MCF 10A (cell line): ENCODE measurements around the gene TGM4. TPM values are rescaled to one million over a fixed set of nuclear protein-coding genes. Genes with fewer than 3 reads are reported as not detected.

ENCODE experiments used
- BruUV-seq: library from RNA; stranded (reverse); fragments of 400-500 nt; replicated peaks from 2 replicates; lab custom pipeline; 2021; lab: Mats Ljungman, UMichigan
- CTCF ChIA-PET: fragments of 300-600 bp; sonication (Branson Sonifier 250); formaldehyde crosslinking; extraction: SDS; loops from one replicate; lab custom pipeline; 2021; ENCODE audit warnings: antibody characterized with exemption, inconsistent platforms; lab: Yijun Ruan, JAX
- POLR2A ChIA-PET: fragments of 300-600, 350-650 bp; sonication (Branson Sonifier 250); formaldehyde crosslinking; extraction: SDS; loops from one replicate; lab custom pipeline; 2020; ENCODE audit warnings: antibody characterized with exemption, inconsistent platforms; lab: Yijun Ruan, JAX
- DNase-seq: peaks from one replicate; pipeline ENCODE4 v3.0.0-alpha.2; 2018; ENCODE audit not compliant: unreplicated experiment
- H3K27ac Mint-ChIP-seq: one replicate; pipeline ENCODE4 v1.8.0; 2022; ENCODE audit warnings: mild to moderate bottlenecking, low read depth, mixed read lengths; ENCODE audit not compliant: unreplicated experiment
- H3K27me3 Mint-ChIP-seq: one replicate; pipeline ENCODE4 v1.8.0; 2022; ENCODE audit warnings: mixed read lengths; ENCODE audit not compliant: insufficient read depth, unreplicated experiment
- H3K36me3 Mint-ChIP-seq: one replicate; pipeline ENCODE4 v1.8.0; 2022; ENCODE audit warnings: mild to moderate bottlenecking, moderate library complexity, mixed read lengths; ENCODE audit not compliant: insufficient read depth, unreplicated experiment
- H3K4me1 Mint-ChIP-seq: one replicate; pipeline ENCODE4 v1.8.0; 2022; ENCODE audit warnings: mixed read lengths; ENCODE audit not compliant: insufficient read depth, unreplicated experiment
- H3K4me3 Mint-ChIP-seq: one replicate; pipeline ENCODE4 v1.8.0; 2022; ENCODE audit warnings: mild to moderate bottlenecking, moderate library complexity, mixed read lengths; ENCODE audit not compliant: unreplicated experiment
- H3K9me3 Mint-ChIP-seq: one replicate; pipeline ENCODE4 v1.8.0; 2022; ENCODE audit warnings: mixed read lengths; ENCODE audit not compliant: unreplicated experiment
- intact Hi-C: fragments of 100-400 bp; cut with micrococcal nuclease; formaldehyde crosslinking; loops from 2 replicates; pipeline ENCODE4 v1.14.1; 2022
- total RNA-seq: library from RNA; stranded (reverse); gene quantifications from 2 replicates; pipeline ENCODE4 v1.2.3, GENCODE V29; 2022
- TF ChIP-seq, protein P1 (sequence below): fragments of 200-600 bp; IDR thresholded peaks from one replicate; pipeline ENCODE4 v1.8.0; 2022; ENCODE audit warnings: antibody characterized with exemption, mild to moderate bottlenecking; ENCODE audit not compliant: unreplicated experiment

The TGM4 gene
- total RNA-seq, 1 experiment from 2014 or later = 2.5 TPM

DNA sequence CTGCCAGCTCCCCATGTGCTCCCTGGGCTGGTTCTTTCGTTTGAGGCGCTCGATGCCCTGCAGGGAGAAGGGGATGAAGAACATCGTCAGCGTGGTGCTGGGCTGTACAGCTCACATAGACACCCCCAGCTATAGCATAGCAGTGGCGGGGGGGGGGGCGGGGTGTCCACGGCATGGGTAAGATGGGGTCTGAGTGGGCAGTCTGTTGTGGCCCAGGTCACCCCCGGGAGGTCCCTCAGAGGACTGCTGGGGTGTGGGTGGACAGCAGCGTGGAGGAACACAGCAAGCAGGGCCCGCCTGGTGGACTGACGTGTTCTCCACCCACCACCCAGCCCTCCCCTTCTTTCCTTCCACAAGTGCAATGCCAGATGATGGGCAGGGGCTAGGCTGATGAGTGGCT lies 43.7 kb downstream of the TGM4 start:
- H3K36me3 Mint-ChIP-seq = peaks cover 33% of the 10 kb centered on the region
- H3K27me3 Mint-ChIP-seq = no peaks in the 10 kb centered on the region
- no peak for DNase-seq
- TF ChIP-seq, protein P1, sequence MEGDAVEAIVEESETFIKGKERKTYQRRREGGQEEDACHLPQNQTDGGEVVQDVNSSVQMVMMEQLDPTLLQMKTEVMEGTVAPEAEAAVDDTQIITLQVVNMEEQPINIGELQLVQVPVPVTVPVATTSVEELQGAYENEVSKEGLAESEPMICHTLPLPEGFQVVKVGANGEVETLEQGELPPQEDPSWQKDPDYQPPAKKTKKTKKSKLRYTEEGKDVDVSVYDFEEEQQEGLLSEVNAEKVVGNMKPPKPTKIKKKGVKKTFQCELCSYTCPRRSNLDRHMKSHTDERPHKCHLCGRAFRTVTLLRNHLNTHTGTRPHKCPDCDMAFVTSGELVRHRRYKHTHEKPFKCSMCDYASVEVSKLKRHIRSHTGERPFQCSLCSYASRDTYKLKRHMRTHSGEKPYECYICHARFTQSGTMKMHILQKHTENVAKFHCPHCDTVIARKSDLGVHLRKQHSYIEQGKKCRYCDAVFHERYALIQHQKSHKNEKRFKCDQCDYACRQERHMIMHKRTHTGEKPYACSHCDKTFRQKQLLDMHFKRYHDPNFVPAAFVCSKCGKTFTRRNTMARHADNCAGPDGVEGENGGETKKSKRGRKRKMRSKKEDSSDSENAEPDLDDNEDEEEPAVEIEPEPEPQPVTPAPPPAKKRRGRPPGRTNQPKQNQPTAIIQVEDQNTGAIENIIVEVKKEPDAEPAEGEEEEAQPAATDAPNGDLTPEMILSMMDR = no peak
- intact Hi-C loops = no loop called here
- CTCF ChIA-PET = interaction anchor here (0.6 kb wide), 1 partner anchor 405 kb away, joined by 3 read pairs; no protein-coding TSS in a partner anchor
- BruUV-seq = no TSS peak
- H3K4me3 Mint-ChIP-seq = no peak overlapping the region
- POLR2A ChIA-PET = interaction anchor here (0.6 to 0.7 kb wide), 2 partner anchors 32 to 93 kb away, joined by 3 read pairs; no protein-coding TSS in a partner anchor
- no peaks in the 10 kb centered on the region for H3K9me3 Mint-ChIP-seq
- H3K27ac Mint-ChIP-seq = peak overlapping the region; percentile 57
- H3K4me1 Mint-ChIP-seq = peaks cover 15% of the 10 kb centered on the region

DNA sequence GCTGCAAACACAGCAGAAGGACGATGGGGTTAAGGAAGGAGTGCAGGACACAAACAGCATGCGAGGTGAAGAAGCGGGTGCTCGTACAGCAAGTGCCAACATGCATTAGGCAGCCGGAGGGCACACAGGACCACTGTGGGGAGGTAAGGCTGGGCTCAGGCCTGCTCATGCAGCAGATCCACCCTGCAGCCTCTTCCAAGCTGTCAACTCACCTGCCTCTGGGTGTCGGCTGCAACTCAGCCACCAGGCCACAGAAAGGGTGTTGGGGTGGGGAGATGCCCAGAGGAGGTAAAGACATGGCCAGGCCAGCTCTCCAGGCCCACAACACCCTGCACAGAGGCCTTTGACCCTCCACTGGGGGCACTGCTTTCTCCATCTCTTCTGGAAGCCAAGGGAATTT lies 44.2 kb downstream of the TGM4 start:
- Mint-ChIP-seq H3K4me3 (no peak overlapping the region), H3K27ac (no peak overlapping the region), H3K4me1 (peaks cover 10% of the 10 kb centered on the region), H3K27me3 (no peaks in the 10 kb centered on the region), H3K36me3 (peaks cover 32% of the 10 kb centered on the region), H3K9me3 (no peaks in the 10 kb centered on the region)
- TF ChIP-seq, protein P1 = no peak
- intact Hi-C loops = no loop called here
- no TSS peak for BruUV-seq
- POLR2A ChIA-PET = interaction anchor here (0.7 kb wide), 1 partner anchor 31 kb away, joined by 3 read pairs; no protein-coding TSS in a partner anchor
- DNase-seq = no peak
- CTCF ChIA-PET = interaction anchor here (0.6 kb wide), 1 partner anchor 405 kb away, joined by 3 read pairs; no protein-coding TSS in a partner anchor

DNA sequence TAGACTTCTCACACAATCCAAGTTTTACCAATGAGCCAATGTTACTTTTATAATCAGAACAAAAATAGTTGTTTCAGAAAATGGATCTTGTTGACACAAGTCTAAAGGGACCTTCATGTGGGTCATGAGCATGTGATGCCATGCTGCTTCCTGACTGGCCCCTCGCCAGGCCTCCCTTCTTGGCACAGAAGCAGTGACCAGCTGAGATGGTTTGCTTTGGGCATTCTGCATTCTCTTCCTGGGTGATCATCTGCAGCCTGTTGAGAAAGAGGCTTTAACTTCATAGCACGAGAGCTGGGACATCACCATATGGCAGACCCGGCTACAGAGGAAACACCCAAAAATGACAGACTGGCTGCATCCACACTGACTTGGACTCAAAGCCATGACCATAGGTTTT lies 45.7 kb downstream of the TGM4 start:
- intact Hi-C loops = no loop called here
- TF ChIP-seq, protein P1 = no peak
- Mint-ChIP-seq H3K27ac (no peak overlapping the region), H3K27me3 (no peaks in the 10 kb centered on the region), H3K4me1 (peaks cover 5% of the 10 kb centered on the region), H3K36me3 (peaks cover 30% of the 10 kb centered on the region), H3K9me3 (no peaks in the 10 kb centered on the region), H3K4me3 (no peak overlapping the region)
- no peak for DNase-seq
- ChIA-PET CTCF (interaction anchor here (0.6 to 1.0 kb wide), 4 partner anchors 31 to 386 kb away, joined by 3 to 4 read pairs (median 3); no protein-coding TSS in a partner anchor), POLR2A (interaction anchor here (0.6 kb wide), 1 partner anchor 376 kb away, joined by 5 read pairs; no protein-coding TSS in a partner anchor)
- no TSS peak for BruUV-seq

DNA sequence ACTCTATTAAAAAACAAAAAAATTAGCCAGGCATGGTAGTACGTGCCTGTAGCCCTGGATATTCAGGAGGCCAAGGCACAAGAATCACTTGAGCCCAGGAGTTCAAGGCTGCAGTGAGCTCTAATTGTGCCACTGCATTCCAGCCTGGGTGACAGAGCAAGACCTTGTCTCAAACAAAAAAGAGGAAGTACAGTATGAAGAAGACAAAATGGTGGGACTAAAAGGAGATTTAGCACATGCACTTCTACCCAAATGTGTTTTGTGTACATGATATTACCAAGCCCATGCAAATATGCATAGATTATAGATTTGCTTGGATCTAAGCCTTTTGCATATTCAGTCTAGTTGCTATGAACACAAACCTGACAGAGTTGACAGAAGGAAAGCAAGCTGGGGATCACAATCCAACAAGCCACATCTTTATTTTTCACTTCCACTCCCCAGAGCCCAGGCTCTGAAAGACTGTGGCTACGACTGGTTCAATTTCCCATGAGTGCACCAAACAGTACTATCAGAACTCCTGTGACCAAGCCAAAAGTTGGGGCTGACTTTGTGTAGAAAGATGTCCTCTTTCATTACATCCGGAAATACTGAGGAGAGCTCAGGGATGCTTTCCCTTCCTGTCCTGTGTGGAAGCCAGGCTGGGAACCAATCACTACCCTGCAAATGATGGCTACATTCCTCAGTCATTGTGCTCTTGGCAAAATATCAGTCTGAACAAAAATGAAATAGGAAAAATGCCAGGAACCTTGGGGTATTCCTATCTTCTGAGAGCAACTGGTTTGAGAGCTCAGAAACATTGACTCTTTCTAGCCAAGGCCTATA lies 49.4 kb downstream of the TGM4 start:
- Mint-ChIP-seq H3K9me3 (no peaks in the 10 kb centered on the region), H3K27me3 (no peaks in the 10 kb centered on the region), H3K36me3 (peaks cover 29% of the 10 kb centered on the region), H3K4me3 (no peak overlapping the region), H3K4me1 (peaks cover 5% of the 10 kb centered on the region), H3K27ac (no peak overlapping the region)
- DNase-seq = no peak
- BruUV-seq = no TSS peak
- ChIA-PET POLR2A (interaction anchor here (1.2 to 1.3 kb wide), 3 partner anchors 22 to 66 kb away, joined by 3 to 4 read pairs (median 3); no protein-coding TSS in a partner anchor), CTCF (interaction anchor here (0.6 to 2.9 kb wide), 3 partner anchors 9 to 347 kb away, joined by 3 to 15 read pairs (median 4); no protein-coding TSS in a partner anchor)
- TF ChIP-seq, protein P1 = no peak
- intact Hi-C loops = no loop called here
